MM.1S (cell line): ENCODE results near the gene AUH.

Experiments used
- DNase-seq: peaks from one replicate; pipeline ENCODE4 v3.0.0-alpha.2; 2015
- H2AFZ ChIP-seq: fragments of 300-600 bp; sonication (generic); 2 replicates; pipeline ENCODE4 v1.6.0; 2016; ENCODE audit warnings: antibody characterized with exemption, low read length
- H3F3A ChIP-seq: fragments of 300-600 bp; sonication (generic); 2 replicates; pipeline ENCODE4 v1.6.1; 2016; ENCODE audit warnings: mild to moderate bottlenecking, antibody characterized with exemption, low read length, moderate library complexity, mixed read lengths; ENCODE audit not compliant: insufficient read depth
- H3K27ac ChIP-seq: fragments of 300-600 bp; sonication (generic); 2 replicates; pipeline ENCODE4 v1.5.1; 2016; ENCODE audit warnings: mild to moderate bottlenecking, low read length
- H3K27me3 ChIP-seq: fragments of 300-600 bp; sonication (generic); replicated peaks from 2 replicates; pipeline ENCODE4 v1.6.0; 2016; ENCODE audit warnings: low read length; ENCODE audit not compliant: insufficient read depth
- H3K36me3 ChIP-seq: fragments of 300-600 bp; sonication (generic); replicated peaks from 2 replicates; pipeline ENCODE4 v1.6.1; 2016; ENCODE audit warnings: mild to moderate bottlenecking, low read length, mixed read lengths; ENCODE audit not compliant: insufficient read depth
- H3K4me1 ChIP-seq: fragments of 300-600 bp; sonication (generic); 2 replicates; pipeline ENCODE4 v1.6.1; 2016; ENCODE audit warnings: low read length, mixed read lengths
- H3K4me2 ChIP-seq: fragments of 300-600 bp; sonication (generic); 2 replicates; pipeline ENCODE4 v1.6.0; 2016; ENCODE audit warnings: low read depth, low read length
- H3K4me3 ChIP-seq: fragments of 300-600 bp; sonication (generic); 2 replicates; pipeline ENCODE4 v1.5.1; 2016; ENCODE audit warnings: low read length, mixed read lengths
- H3K79me2 ChIP-seq: fragments of 300-600 bp; sonication (generic); 2 replicates; pipeline ENCODE4 v1.6.1; 2016; ENCODE audit warnings: mixed run types, low read length, mixed read lengths
- H3K9ac ChIP-seq: fragments of 300-600 bp; sonication (generic); 2 replicates; pipeline ENCODE4 v1.6.1; 2016; ENCODE audit warnings: low read length, mixed read lengths
- H3K9me2 ChIP-seq: fragments of 300-600 bp; sonication (generic); replicated peaks from 2 replicates; pipeline ENCODE4 v1.6.1; 2016; ENCODE audit warnings: mild to moderate bottlenecking, low read length, mixed read lengths; ENCODE audit not compliant: insufficient read depth
- H3K9me3 ChIP-seq: fragments of 300-600 bp; sonication (generic); replicated peaks from 2 replicates; pipeline ENCODE4 v1.6.1; 2016; ENCODE audit warnings: mild to moderate bottlenecking, low read length, mixed read lengths; ENCODE audit not compliant: insufficient read depth
- H4K20me1 ChIP-seq: fragments of 300-600 bp; sonication (generic); 2 replicates; pipeline ENCODE4 v1.6.1; 2016; ENCODE audit warnings: mild to moderate bottlenecking, low read length, moderate library complexity, mixed read lengths; ENCODE audit not compliant: insufficient read depth
- CTCF ChIP-seq: fragments of 300-600 bp; sonication (generic); IDR thresholded peaks from 2 replicates; pipeline ENCODE4 v1.5.1; 2016; ENCODE audit warnings: antibody characterized with exemption, low read length, mixed read lengths
- EZH2 ChIP-seq: fragments of 300-600 bp; sonication (generic); optimal IDR thresholded peaks from 2 replicates; pipeline ENCODE3; 2017; ENCODE audit warnings: low read depth, mild to moderate bottlenecking, antibody characterized with exemption, low read length, mixed read lengths
- EZH2phosphoT487 ChIP-seq: fragments of 300-600 bp; sonication (generic); IDR thresholded peaks from 2 replicates; pipeline ENCODE4 v1.6.1; 2018; ENCODE audit warnings: antibody characterized with exemption, low read length

Gene AUH

GRCh38 chr9:91197232-91198181 lies 164.2 kb downstream of the AUH start:
- H3K9me3 ChIP-seq: no peaks in the 10 kb centered on the region
- H3K36me3 ChIP-seq: no peaks in the 10 kb centered on the region
- H3K9me2 ChIP-seq: no peaks in the 10 kb centered on the region
- no peaks in the 10 kb centered on the region for H3K27me3 ChIP-seq
- H3K79me2 ChIP-seq: peaks cover 8% of the 10 kb centered on the region
- no peaks in the 10 kb centered on the region for H4K20me1 ChIP-seq
- no peak for DNase-seq
- no peak overlapping the region for H3K9ac ChIP-seq
- H2AFZ ChIP-seq: no peak overlapping the region
- H3K27ac ChIP-seq: no peak overlapping the region
- H3K4me2 ChIP-seq: no peak overlapping the region
- H3F3A ChIP-seq: peaks cover 26% of the 10 kb centered on the region
- H3K4me1 ChIP-seq: peaks cover 24% of the 10 kb centered on the region
- TF ChIP-seq CTCF (no peak), EZH2phosphoT487 (no peak), EZH2 (no peak)
- H3K4me3 ChIP-seq: no peak overlapping the region

GRCh38 chr9:91196103-91196950 lies 165.4 kb downstream of the AUH start:
- no peak for DNase-seq
- peaks cover 8% of the 10 kb centered on the region for H3K79me2 ChIP-seq
- H2AFZ ChIP-seq: no peak overlapping the region
- no peak for TF ChIP-seq EZH2
- no peak for TF ChIP-seq CTCF
- no peak for TF ChIP-seq EZH2phosphoT487
- no peak overlapping the region for H3K27ac ChIP-seq
- no peaks in the 10 kb centered on the region for H3K9me2 ChIP-seq
- H3K4me1 ChIP-seq: peaks cover 33% of the 10 kb centered on the region
- H3K4me2 ChIP-seq: no peak overlapping the region
- H3K9ac ChIP-seq: no peak overlapping the region
- no peaks in the 10 kb centered on the region for H3K36me3 ChIP-seq
- no peaks in the 10 kb centered on the region for H4K20me1 ChIP-seq
- H3K27me3 ChIP-seq: no peaks in the 10 kb centered on the region
- H3K9me3 ChIP-seq: no peaks in the 10 kb centered on the region
- no peak overlapping the region for H3K4me3 ChIP-seq
- peaks cover 37% of the 10 kb centered on the region for H3F3A ChIP-seq

- H3K27me3 ChIP-seq: no peaks in the 10 kb centered on the region
- no peak for TF ChIP-seq EZH2phosphoT487
- no peak for TF ChIP-seq EZH2
- TF ChIP-seq CTCF: no peak
- no peak overlapping the region for H3K9ac ChIP-seq
- H3K36me3 ChIP-seq: no peaks in the 10 kb centered on the region
- H4K20me1 ChIP-seq: no peaks in the 10 kb centered on the region
- H3F3A ChIP-seq: peaks cover 46% of the 10 kb centered on the region
- peaks cover 8% of the 10 kb centered on the region for H3K79me2 ChIP-seq
- no peak for DNase-seq
- no peak overlapping the region for H3K27ac ChIP-seq
- H3K9me2 ChIP-seq: no peaks in the 10 kb centered on the region
- peaks cover 41% of the 10 kb centered on the region for H3K4me1 ChIP-seq
- no peak overlapping the region for H3K4me2 ChIP-seq
- H2AFZ ChIP-seq: no peak overlapping the region
- no peaks in the 10 kb centered on the region for H3K9me3 ChIP-seq
- no peak overlapping the region for H3K4me3 ChIP-seq
Observed at GRCh38 chr9:91195372-91196012, 166.2 kb downstream of the AUH start.
